NCI-H446 treated with DMSO at 0.1 percent for 48 hours (cell line): Measurements from ENCODE around the gene SEMA3E.

Experiments used
- DNase-seq: peaks from one replicate; lab custom pipeline; 2025; lab: John Stamatoyannopoulos, UW

Gene SEMA3E

GRCh38 chr7:83355143-83355542, 293.8 kb downstream of the SEMA3E start:
- no peak for DNase-seq

- DNase-seq = no peak
These were observed 300.9 kb downstream of the SEMA3E start for GRCh38 chr7:83347945-83348444.

DNA sequence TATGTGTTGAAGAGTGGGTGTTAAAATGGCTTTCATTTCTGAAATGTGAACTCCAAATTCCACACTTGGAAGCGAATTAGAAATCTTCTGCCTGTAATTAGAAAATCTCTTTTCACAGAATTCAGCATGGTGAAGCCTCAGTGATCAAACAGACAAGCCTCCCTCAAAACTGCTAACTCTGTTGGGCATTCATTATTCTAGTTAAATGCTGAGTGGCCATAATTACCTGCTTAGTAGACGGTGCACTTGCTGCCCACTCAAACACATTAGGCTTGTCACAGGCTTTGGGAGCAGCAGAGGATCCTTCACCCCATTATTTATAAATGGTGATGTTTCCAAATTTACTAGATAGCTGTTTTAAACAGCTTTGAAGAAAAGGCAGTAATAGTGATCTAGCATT, 309.0 kb downstream of the SEMA3E start:
- DNase-seq = no peak

- DNase-seq = no peak
These were observed 310.5 kb downstream of the SEMA3E start for GRCh38 chr7:83338277-83338950.

DNA sequence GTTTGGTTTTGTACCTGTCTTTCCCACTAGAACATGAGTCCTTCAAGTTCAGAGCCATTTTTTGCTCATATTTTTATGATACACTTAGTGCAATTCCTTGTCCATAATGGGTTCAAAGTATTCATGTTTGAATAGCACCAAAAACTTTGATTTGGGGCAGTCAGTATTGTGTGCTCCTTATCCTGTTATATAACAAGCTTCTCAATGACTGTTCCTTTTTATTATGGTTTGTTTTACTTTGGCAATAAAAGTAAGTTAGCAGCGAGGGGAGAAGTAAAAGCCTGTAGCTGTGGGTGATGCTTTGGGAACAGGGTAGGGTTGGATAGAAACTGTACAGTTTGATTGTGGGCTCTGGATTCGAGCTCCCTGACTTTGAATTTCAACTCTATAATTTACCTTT, 311.9 kb downstream of the SEMA3E start:
- no peak for DNase-seq

DNA sequence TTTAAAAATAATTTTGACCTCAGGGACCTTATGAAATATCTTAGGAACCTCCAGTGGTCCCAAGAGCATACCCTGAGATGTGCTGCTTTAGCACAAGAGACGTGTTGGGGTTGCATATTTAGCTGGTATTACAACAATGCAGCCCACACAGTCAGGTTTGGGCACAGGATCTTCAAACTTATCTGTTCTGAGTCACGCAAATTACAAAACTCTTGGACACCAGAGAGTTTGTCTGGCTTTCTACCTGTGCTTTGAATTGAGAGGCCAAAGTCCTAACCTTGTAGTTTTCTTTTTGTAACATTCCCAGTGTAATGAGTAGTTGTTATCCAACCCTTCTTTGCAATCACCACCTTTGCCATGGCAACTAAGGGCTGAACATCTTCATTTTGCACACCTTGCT, 322.7 kb downstream of the SEMA3E start:
- no peak for DNase-seq

DNA sequence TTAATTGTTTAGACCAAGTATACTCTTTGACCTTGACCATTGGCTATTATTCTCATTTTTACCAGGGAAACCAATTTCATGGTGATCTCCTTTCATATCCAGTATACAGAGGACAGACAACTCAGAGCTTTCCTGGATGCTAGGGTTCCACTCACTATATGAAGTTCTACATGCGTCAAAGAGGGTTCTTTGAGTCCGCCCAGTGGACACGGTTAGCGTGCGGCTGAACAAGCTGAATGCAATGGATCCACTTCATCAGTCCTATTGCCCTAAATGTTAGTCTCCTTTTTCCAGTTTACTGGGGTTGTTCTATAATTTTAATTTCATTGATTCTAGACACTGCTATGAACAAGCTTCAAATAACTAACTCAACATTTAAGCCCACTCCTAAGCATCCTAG, 323.9 kb downstream of the SEMA3E start:
- DNase-seq = no peak

DNA sequence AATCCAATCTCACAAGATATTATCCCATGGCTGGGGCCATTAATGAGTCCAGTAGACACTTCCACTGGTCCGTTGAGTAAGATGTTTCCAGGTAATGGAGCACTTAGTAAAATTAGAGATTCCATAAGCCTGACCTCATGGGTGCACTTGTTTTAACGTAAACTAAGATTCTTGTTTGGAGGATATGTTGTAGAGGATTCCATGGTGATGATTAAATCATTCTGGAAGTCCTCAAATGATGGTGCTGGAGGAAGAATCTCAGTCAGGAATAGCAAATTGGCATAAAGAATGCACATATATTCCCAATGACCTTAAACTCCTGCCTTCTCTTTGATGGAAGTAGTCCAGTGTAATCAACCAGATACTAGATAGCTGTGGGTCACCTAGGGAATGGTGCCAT, 324.3 kb downstream of the SEMA3E start:
- no peak for DNase-seq

- DNase-seq = no peak
These were observed 327.9 kb downstream of the SEMA3E start for GRCh38 chr7:83321011-83321410.

GRCh38 chr7:83313931-83314330, 335.0 kb downstream of the SEMA3E start:
- DNase-seq = no peak
